H1 (cell line): ENCODE measurements around the gene CMTM5.

Experiments used
- KDM1A ChIP-seq: fragments of 200-600, 300-600 bp; sonication (generic); IDR thresholded peaks from 2 replicates; pipeline ENCODE4 v1.7.1; 2016; ENCODE audit warnings: mild to moderate bottlenecking, low read length, borderline replicate concordance
- MAX ChIP-seq: IDR thresholded peaks from 2 replicates; pipeline ENCODE4 v1.6.1; 2012; ENCODE audit warnings: inconsistent platforms
- POLR2A ChIP-seq, 2 experiments: IDR thresholded peaks; 1 replicate in 1 of 2; 2 replicates in 1 of 2; pipeline ENCODE4 v1.6.1; 2011; ENCODE audit warnings: low read depth in 2 of 2, low read length in 2 of 2, mild to moderate bottlenecking in 2 of 2; ENCODE audit errors: control extremely low read depth in 1 of 2
- RFX5 ChIP-seq: IDR thresholded peaks from 2 replicates; pipeline ENCODE4 v1.6.1; 2011; ENCODE audit warnings: low read depth, low read length, improper control_type of control experiment, borderline replicate concordance
- TAF1 ChIP-seq: IDR thresholded peaks from 2 replicates; pipeline ENCODE4 v1.6.1; 2011; ENCODE audit warnings: mild to moderate bottlenecking, low read depth, low read length

- TF ChIP-seq POLR2A (IDR thresholded peaks at IDR 0.05; ENCODE audit: control extremely low read depth in 1 of 2, low read depth in 2 of 2, low read length in 2 of 2) = no peak
- TF ChIP-seq MAX = no peak
- TF ChIP-seq KDM1A = no peak
- no peak for TF ChIP-seq TAF1
- TF ChIP-seq RFX5 = no peak
Measured at GRCh38 chr14:23423657-23424056, 46.8 kb downstream of the CMTM5 start.
